Panc1 (cell line): ENCODE data around the gene ATP6V0E2. TPM values are rescaled to one million over a fixed set of nuclear protein-coding genes. Genes with fewer than 3 reads are reported as not detected.
"Not testable (repeated sequence)": the region's sequence is repeated elsewhere in the genome, so short reads cannot be mapped to it uniquely, and the experiment has no call there.

Experiments
- ATAC-seq: fragments of 200-7000 bp; cut with Tn5 transposase; 2 replicates; pipeline ENCODE4 v1.9.1; 2020; ENCODE audit warnings: mild to moderate bottlenecking, moderate library complexity
- BruUV-seq: library from RNA; stranded (reverse); fragments of 400-500 nt; replicated peaks from 2 replicates; lab custom pipeline; 2021; lab: Mats Ljungman, UMichigan
- CTCF ChIA-PET: fragments of 300-600 bp; sonication (Branson Sonifier 250); formaldehyde crosslinking; loops from one replicate; lab custom pipeline; 2022; ENCODE audit warnings: antibody characterized with exemption; lab: Charles Lee
- POLR2A ChIA-PET: fragments of 300-600 bp; sonication (Branson Sonifier 250); formaldehyde crosslinking; loops from one replicate; lab custom pipeline; 2022; ENCODE audit warnings: antibody characterized with exemption; lab: Charles Lee
- DNase-seq: peaks from one replicate; pipeline ENCODE4 v3.0.0-alpha.2; 2010; ENCODE audit warnings: low read depth, low spot score
- H3K27ac ChIP-seq: 2 replicates; pipeline ENCODE4 v1.5.1; 2011; ENCODE audit warnings: mild to moderate bottlenecking, low read length, inconsistent platforms
- H3K27me3 ChIP-seq: fragments of 200-500 bp; sonication (Bioruptor generic); 2 replicates; pipeline ENCODE4 v1.6.0; 2014; ENCODE audit warnings: low read length, inconsistent platforms; ENCODE audit not compliant: control insufficient read depth, insufficient read depth
- H3K36me3 ChIP-seq: fragments of 200-500 bp; sonication (Bioruptor generic); 2 replicates; pipeline ENCODE4 v1.5.1; 2014; ENCODE audit warnings: inconsistent platforms, mild to moderate bottlenecking, low read length, moderate library complexity; ENCODE audit not compliant: control insufficient read depth, insufficient read depth
- H3K4me1 ChIP-seq: 2 replicates; pipeline ENCODE4 v1.5.1; 2011; ENCODE audit warnings: inconsistent platforms, mild to moderate bottlenecking, low read length, moderate library complexity; ENCODE audit not compliant: control insufficient read depth, insufficient read depth
- H3K4me3 ChIP-seq, 2 experiments: 2 replicates each; pipeline ENCODE4 v1.5.1; 2011 to 2012; ENCODE audit warnings: low read depth in 2 of 2, low read length in 2 of 2, mild to moderate bottlenecking in 2 of 2, inconsistent platforms in 1 of 2, moderate library complexity in 1 of 2
- H3K9me3 ChIP-seq: fragments of 200-500 bp; sonication (Bioruptor generic); 2 replicates; pipeline ENCODE4 v1.5.1; 2014; ENCODE audit warnings: low read depth, mild to moderate bottlenecking, inconsistent platforms, low read length, moderate library complexity; ENCODE audit not compliant: control insufficient read depth, insufficient read depth
- in situ Hi-C: cut with HindIII; loops from 2 replicates; pipeline ENCODE4 v1.10.0; 2016; ENCODE audit warnings: low sequenced_read_pairs, low pct_unique_long_range_greater_than_20kb
- intact Hi-C: fragments of 100-400 bp; cut with micrococcal nuclease; formaldehyde crosslinking; loops from one replicate; pipeline ENCODE4 v1.10.0; 2022; ENCODE audit not compliant: unreplicated experiment
- total RNA-seq: library from RNA; stranded (reverse); gene quantifications from one replicate; pipeline ENCODE4 v1.2.1, GENCODE V29; 2021; ENCODE audit not compliant: unreplicated experiment

Gene ATP6V0E2
- total RNA-seq, 1 experiment from 2014 or later = 44.7 TPM

DNA sequence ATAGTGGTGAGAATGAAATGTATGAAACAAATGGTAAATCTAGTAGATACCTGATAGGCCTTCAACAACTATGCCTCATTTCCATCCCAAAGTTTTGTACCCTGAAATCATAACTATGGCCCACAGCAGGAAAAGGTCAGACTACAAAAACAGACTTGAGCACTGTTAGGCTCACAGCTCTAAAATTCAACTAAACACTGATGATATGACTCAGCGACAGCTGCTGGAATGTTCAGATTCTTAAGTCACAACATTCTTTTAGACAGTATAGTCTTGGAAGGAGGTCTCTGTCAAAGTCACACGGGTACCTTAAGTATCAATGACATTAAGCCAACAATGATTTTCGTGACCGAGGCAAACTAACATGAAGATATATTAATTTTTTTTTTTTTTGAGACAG is 38.4 kb downstream of the ATP6V0E2 start:
- H3K36me3 ChIP-seq, H3K9me3 ChIP-seq, DNase-seq, in situ Hi-C loops, POLR2A ChIA-PET, intact Hi-C loops, H3K27me3 ChIP-seq, CTCF ChIA-PET, BruUV-seq, H3K4me1 ChIP-seq, ATAC-seq, H3K27ac ChIP-seq, H3K4me3 ChIP-seq: not testable (repeated sequence)

DNA sequence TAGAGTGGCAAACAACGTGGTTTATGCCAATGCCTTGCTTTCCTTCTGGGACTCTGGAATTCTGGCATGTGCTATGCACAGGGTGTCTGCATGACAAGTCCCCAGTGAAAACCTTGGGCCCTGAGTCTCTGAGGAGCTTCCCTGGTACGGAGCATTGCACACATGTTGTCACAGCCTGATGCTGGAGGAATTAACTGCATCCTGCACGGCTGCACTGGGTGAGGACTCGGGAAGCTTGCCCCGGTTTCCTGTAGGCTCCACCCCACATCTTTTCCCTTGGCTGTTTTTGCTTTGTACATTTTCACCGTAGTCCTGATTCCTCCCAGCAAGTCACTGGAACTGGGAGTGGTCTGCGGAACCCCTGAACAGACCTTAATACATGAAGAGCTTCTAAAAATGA is 52.6 kb downstream of the ATP6V0E2 start:
- DNase-seq, H3K4me3 ChIP-seq, intact Hi-C loops, POLR2A ChIA-PET, CTCF ChIA-PET, H3K27ac ChIP-seq, H3K9me3 ChIP-seq, H3K27me3 ChIP-seq, BruUV-seq, in situ Hi-C loops, H3K36me3 ChIP-seq, H3K4me1 ChIP-seq: not testable (repeated sequence)
- peak; percentile 53; the same call in 1 of the 2 replicates for ATAC-seq

Other genes starting within 250 kb of the ATP6V0E2 start
- gene ZNF467, start 100.4 kb upstream of the ATP6V0E2 start, total RNA-seq = 18.1 TPM
- gene ZNF862, start 35.6 kb upstream of the ATP6V0E2 start, total RNA-seq = 6.8 TPM